Activated CD4-positive, CD25-positive, alpha-beta regulatory T cell (primary cell): ENCODE results near the gene CEP112.

Experiments used
- DNase-seq, 4 experiments: peaks; one replicate each; lab custom pipeline; 2025; lab: John Stamatoyannopoulos, UW

The CEP112 gene

DNA sequence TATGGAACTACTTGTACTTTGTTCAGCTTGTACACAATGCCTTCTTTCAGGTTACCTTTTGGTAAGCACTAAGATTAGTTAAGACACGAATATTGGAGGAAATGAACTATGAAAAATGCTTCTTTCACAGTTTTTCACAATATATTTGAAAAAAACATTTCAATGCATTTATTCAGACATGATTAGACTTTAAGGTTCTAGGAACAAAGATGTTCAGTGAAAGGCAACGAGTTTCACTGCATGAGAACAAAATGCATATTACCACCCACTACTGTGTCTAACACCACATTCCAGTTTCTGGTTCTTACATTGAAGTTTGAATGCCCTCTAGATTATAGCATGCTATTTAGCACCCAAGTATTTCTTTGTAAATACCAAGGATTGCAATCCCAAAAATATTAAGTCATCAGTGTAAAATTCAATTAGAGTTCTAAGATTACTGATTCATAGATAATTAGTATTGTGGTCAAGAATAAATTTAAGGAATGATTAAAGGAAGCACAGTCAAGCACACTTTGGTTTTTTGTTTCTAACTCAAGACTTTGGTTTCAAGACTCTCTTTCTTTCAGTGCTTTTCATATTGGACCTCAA lies 261.7 kb downstream of the CEP112 start:
- no peak for DNase-seq

DNA sequence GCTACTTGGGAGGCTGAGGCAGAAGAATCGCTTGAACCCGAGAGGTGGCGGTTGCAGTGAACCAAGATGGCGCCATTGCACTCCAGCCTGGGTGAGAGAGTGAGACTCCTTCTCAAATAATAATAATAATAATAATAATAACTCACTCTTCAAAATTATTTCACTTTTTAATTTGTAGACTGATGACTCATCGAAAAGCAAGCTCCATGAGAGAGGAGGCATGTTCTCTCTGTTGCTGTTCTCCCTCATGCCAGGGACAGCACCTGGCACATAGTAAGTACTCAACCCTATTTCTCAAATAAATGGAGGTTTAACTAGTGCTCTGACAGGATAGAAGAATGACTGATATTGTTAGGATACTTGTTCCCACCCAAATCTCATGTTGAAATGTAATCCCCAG lies 265.3 kb downstream of the CEP112 start:
- DNase-seq, result no peak

DNA sequence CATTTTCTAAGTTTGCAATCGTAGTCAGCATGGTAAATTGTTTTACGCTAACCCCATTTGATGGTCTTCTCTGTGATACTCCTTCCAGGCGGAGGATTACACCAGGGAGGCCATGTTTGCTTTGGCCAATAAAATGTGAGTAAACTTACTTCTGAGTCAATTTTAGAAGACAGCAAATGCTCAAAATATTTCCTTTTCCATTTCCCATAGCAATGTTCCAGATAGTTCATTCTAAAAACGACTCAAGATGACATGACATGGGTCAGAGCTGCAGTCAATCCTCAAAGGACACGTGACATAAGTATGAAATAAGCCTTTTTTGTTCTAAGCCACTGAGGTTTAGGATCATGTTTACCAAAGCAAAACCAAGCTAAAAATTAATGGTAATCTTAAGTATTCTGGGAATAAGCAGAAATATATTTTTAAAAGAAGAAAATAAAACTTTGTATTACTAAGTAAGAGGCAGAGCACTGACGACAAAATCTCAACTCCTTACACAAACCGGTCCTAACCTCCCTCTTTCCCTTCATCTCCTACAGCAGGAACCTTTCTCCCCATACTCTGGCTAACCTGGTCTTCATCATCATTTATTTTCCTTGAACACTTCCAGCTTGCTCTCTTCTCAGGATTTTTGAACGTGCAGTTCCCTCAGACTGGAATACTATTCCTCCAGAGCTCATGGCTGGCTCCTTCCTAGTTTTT lies 266.2 kb downstream of the CEP112 start:
- DNase-seq, result no peak

DNA sequence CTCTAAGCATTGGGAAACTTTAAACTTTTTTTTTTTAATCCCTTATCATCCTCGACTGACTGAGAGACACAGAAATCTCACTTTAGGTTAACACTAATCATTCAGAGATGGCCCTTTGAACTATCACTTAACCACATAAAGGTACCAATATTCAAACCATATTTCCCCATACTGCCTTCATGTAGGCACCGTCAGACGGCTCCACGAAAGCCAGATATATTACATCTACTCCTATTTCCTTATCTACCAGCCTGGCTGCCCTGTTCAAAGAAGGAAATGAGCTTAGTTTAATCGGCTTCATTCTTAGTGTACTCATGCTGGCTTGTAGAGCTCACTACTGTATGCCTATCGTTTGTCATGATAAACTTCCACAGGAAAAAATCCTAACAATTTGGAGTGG lies 270.9 kb downstream of the CEP112 start:
- DNase-seq, result no peak

DNA sequence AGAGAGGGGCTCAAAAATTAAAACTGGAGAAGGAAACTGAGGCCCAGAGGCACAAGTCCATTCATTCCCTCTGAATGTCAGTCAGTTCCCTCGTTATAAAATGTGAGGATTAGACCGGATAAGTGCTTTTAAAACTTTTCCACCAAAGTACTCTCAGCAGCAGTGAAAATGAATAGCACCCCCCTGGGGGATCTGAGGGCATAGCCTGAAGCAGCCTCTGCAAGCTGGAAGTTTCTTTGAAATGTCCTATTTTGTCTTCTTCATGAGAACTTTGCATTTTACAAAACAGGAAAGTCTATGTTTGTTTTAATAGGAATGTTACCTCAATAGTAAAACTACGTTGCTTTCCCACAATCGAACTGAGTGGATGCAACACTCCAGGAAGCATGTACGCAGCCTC lies 273.0 kb downstream of the CEP112 start:
- DNase-seq, result no peak

DNA sequence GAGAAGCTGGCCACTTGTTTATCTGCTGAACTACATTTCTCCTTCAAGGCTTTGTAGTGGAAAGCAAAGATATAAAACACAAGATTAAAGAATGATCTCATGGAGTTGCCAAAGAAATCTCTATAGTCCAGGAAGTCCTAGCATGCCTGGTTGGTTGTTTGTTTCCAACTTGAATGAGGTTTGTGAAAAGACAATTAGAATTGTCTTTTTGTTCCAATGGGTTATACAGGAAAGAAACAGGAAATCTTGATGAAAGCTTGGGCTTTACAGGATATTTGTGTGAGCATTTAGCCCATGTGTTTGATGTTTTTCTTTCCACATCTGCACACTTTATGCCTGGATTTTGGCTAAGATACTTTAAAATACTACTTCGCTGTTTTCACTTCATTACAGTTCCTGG lies 273.4 kb downstream of the CEP112 start:
- DNase-seq, result no peak

DNA sequence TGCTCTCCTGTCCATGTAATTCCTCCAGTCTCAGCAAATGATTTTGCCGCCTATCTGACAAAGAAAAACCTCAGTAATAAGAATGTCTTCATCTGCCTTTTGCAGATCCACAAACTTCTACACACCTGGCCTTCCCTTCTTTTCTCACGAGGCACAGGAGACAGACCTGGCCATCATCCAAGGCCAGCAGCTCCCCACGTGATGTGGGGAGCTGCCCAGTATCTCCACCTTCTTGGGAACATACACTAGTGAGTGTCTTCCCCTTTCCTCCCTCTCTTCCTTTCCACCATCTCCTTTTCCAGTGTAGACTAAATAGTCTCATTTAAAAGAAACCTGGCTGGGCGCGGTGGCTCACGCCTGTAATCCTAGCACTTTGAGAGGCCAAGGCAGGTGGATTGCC lies 274.4 kb downstream of the CEP112 start:
- no peak for DNase-seq

DNA sequence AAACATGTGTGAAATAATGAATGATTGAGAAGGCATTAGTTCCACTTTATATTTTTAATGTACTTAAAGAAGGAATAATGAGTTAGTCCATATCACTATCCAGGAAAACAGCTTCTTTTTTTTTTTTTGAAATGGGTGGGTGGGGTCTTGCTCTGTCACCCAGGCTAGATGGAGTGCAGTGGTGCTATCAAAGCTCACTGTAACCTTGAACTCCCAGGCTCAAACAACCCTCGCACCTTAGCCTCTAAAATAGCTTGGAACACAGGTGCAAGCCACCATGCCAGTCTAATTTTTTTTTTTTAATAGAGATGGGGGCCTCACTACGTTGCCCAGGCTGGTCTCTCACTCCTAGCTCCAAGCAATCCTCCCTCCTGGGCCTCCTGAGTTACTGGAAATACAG lies 275.5 kb downstream of the CEP112 start:
- no peak for DNase-seq

DNA sequence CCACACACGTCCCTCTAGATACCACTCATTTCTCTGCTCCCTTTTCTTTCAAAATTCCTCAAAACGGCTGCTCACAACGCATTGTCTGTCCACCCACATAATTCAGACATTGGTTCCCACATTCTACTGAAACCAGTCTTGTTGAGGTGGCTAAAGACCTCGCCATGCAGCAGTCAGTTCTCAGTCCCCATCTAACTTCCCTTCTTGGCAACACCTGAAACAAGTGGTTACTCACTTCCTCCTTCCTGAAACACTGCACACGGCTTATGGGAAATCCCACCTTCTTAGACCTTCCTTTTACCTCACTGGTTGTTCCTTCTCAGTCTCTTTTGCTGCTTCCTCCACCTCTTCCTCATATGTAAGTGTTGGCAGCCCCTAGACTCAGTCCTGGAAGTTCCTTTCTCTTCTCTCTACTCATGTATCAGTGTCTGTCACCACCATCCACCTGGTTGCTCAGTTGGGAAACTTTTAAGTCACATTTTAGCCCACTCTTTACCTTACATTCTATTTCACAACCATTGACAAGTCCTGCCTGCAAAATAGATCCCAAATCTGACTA lies 277.1 kb downstream of the CEP112 start:
- DNase-seq, result no peak

DNA sequence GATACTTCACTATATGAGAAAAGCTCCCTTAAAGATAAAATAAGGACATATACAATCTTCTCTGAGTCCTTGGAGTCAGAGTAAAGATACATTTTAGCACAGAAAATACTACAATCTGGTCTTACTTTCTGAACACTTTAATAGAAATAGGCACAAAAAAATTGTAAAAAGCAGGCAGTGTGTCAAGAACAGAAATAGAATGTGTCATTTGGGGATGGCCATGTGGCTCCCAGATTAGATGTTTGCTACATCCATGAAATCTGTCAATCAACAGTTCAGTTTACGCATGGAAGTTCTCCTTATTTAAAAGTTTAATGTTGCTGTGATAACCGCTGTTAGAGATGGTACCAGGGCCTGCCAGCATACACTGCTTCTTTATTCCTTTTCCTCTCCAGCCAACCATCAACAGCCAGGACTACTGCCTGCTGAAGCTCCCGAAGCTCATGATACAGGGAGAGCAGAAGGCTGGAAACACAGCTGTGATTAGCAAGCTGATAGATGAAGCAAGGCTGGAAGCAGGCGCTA lies 278.5 kb downstream of the CEP112 start:
- DNase-seq, result no peak

DNA sequence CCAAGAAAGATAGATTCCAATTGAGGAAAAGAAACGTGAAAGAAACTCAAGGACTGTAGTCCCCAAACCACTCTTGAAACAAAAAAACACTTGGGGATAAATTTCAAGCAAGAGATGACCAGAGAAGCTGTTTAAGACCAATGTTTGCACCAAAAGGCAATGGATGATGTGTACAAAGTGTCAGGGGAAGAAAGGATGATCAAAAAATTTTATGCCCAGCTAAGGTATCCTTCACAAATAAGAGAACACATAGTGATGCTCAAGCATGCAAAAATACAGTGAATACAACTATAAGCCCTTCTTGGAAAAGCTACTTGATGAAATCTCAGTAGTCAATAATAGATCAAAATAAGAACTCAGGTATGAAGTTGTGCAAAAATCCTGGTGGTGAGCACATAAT lies 281.1 kb downstream of the CEP112 start:
- no peak for DNase-seq

DNA sequence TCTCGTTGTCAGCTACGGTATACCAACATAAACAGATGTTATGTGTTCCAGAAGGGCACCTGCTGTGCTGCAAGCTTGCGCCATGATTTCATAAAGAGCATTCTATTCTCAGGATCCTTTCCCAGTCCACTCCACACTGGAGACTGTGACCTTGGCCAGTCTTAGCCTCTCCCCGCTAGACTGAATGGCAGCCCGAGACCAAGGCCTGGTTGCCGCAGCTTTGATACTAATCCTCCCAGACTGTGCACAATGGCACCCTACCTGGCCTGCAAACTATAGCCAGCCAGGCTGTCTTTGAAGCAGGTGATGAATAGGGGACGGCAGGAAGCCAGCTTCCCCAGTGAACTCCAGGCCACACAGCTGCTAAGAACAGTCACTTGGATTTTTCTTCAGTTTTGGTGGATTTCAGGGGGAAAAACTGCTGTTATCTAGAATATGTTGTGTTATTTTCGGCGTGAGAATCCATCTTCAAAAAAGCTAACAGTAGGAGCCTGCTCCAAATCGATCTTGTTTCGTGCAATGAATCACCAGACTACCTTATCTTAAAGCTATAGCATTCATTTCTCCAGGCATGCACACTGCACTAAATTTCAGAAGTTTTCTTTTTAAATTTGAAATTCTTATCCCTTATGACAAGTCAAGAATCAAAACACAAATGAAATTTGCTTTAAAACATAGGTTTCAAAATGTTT lies 289.0 kb downstream of the CEP112 start:
- no peak for DNase-seq

DNA sequence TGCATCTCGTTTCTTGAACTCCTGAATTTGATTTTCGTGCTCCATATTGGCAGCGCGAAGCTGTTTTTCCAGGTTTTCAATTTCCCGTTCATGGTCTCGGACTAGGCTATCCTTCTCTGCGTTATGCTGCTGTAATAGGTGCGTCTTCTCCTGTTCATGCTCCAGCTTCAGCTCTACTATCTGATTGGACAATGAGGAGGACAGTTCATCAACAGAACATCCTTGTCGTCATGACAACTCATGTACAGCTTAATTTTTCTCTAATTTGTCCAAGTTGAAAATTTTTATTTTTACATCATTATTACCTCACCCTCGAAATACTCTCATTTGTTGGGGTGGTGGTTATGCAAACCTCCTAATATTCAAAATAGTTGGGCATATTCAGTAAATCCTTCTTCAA lies 289.8 kb downstream of the CEP112 start:
- DNase-seq, result no peak

DNA sequence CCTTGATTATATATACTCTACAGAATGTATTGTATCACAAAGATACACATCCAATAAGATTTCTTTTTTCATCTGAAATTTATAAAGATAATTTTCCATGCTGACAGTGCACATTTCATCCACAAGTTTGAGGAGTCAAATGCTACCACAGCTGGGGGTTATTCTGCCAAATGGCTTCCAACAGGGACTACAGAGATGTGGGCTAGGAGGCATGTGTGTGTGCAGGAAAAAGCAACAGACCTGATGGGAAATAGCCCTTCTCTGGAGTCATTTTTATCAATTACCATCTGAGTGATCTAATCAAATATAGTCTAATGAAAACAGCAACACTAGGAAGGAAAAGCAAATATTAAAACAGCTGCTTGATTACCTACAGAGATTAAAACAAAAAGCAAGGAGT lies 290.5 kb downstream of the CEP112 start:
- DNase-seq, result no peak

DNA sequence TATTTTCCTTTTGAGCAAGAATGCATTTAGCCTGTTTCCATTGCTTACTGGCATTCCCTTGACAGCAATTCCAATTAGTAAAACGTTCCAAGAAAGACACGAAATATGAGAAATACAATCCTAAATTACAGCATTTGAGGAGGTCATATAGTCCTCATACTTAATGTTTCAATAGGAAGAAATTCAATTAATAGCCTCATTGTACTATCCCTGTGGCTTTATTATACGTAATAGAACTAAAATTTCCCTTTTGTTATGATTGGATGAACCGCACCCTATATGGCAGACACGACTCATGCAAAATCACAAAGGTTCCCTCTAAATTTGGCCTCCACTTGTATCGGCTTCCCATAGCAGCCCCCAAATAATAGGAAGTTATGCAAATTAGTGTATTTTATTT lies 291.7 kb downstream of the CEP112 start:
- no peak for DNase-seq

DNA sequence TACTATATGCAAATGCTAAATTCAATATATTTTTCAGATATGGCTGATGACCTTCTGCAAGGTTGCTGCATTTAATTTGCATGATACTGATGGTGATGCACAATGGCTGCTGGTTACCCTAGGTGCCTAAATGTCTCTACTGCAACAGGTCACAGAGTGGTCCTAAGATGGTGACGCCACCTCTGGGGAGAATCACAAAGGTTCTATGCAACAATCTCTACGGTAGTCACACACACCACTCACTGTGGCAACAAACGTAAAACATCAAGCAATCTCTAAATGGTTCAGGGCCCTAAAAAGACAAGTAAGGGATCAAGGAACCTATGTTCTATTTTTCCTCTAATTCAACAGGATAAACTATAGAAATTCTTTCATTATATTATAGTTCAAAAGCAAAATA lies 293.3 kb downstream of the CEP112 start:
- no peak for DNase-seq

DNA sequence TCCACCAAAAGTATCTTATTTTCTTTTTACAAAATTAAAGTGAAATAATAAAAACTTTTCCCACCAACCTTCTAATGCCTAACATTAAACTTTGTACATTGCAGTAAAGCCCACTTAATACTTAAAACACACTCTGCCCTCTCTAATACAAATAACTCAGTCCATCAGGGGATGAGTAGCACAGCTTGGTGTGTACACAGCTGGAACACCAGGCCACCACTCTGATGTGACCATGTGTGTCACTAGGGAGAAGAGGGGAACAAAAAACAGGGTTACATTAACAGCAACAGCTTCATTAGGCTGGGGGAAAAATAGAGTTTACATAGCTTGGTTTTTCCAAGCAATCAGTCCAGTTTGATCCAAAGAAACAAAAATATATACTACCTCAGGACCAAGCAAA lies 295.0 kb downstream of the CEP112 start:
- no peak for DNase-seq

DNA sequence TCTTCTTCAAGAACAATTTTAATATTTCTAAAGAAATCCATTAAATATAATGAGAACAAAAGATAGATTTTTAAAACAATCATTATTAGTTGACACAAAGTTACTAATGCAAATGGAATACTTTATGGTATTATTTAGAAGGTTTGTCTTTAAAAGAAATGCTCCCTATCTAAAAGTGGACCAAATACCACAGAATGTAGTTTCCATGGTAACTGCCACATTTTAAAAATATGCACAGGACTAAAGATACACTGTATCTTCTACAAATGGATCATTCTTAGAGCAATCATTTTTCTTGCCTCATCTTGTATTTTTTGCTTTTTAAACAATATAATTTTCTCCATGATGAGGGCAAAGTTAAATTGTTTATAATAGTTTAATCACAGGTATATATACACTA lies 296.0 kb downstream of the CEP112 start:
- DNase-seq, result no peak

DNA sequence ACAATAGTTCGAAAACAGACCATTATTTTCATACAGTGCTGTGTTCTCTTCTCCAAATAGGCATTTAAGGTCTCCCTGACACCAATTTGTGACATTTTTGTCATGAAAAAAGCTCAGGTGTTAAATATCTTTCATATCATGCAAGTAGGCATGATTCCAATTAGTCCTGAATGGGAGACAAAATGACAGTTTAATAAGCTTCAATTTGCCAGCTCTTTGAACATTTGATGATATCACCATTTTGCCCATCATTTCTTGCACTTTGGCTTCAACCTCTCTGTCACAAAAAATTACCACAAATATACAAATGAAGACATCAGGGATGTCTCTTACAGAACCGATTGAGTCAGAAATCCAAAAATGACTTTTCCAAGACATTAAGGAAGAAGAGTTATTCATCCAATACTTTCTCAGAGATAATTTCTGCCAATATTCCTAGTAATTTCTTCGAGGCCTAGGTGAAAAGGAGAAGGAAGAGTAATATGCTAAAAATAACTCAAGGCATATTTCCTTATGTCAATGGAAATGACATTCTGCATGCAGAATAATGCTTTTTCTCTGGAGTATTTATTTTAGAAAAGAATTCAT lies 298.1 kb downstream of the CEP112 start:
- no peak for DNase-seq

DNA sequence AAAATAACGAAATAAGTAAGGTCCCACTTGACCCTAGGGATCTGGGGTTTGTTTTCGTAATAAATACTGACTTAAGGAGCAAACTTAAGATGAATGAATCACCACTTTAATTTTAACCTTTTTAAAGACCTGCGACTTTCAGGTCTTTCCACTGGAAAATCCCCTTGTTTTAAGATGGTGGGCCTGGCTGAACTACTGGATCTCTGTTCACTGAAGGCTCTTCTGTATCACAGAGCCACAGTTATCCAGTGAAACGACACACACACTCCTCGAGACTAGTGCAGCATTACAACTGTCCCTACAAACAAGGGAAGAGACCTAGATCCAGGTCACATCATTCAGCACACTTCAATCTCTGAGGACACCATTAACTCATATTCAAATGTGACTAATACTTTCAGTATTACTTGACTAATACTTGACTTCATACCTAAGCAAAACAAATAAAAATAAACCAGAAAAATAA lies 299.0 kb downstream of the CEP112 start:
- no peak for DNase-seq

DNA sequence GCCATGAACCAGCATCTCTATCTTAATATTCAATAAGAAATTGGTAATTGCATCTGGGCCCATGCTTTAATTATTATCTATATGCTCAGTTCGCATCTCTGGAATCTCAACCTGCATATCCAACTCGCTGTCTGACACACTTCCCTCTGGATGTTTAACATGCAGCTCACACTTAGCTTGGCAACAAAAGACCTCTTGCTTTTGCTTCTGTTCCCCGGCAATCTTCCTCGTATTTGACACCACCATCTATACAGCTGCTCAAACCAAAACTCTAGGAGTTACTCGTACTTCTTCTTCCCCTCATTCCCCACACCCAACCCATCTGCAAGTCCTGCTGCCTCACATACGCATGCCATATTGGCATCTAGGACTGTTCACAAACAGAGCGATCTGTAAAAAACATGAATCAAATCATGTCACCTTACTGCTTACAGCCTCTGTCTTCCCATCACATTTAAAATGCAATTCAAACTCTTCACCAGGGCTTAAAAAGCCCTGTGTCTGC lies 300.6 kb downstream of the CEP112 start:
- no peak for DNase-seq

DNA sequence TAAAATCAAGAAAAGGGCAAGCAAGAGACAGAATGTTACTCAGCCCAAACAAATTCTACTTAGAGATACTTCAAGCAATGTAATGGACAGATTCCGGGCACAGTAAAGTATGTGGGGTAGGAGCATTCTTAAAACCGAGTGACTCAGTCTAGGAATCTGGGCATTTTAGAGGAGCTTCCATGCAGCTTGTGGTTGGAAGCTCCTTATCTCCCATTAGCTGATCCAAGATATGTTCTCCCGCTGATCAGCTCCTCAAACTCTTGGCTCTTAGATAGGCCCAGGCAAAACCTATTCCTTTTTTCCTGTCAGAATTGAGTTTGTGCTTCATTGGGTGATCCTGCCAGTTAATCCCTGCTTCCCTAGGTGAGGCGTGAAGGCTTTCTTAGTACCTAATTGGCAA lies 303.3 kb downstream of the CEP112 start:
- no peak for DNase-seq
